MCF 10A (cell line): Measurements from ENCODE around the gene CNDP2. TPM values are rescaled to one million over a fixed set of nuclear protein-coding genes. Genes with fewer than 3 reads are reported as not detected.

ENCODE experiments used
- BruUV-seq: library from RNA; stranded (reverse); fragments of 400-500 nt; replicated peaks from 2 replicates; lab custom pipeline; 2021; lab: Mats Ljungman, UMichigan
- CTCF ChIA-PET: fragments of 300-600 bp; sonication (Branson Sonifier 250); formaldehyde crosslinking; extraction: SDS; loops from one replicate; lab custom pipeline; 2021; ENCODE audit warnings: antibody characterized with exemption, inconsistent platforms; lab: Yijun Ruan, JAX
- POLR2A ChIA-PET: fragments of 300-600, 350-650 bp; sonication (Branson Sonifier 250); formaldehyde crosslinking; extraction: SDS; loops from one replicate; lab custom pipeline; 2020; ENCODE audit warnings: antibody characterized with exemption, inconsistent platforms; lab: Yijun Ruan, JAX
- DNase-seq: peaks from one replicate; pipeline ENCODE4 v3.0.0-alpha.2; 2018; ENCODE audit not compliant: unreplicated experiment
- H3K27ac Mint-ChIP-seq: one replicate; pipeline ENCODE4 v1.8.0; 2022; ENCODE audit warnings: mild to moderate bottlenecking, low read depth, mixed read lengths; ENCODE audit not compliant: unreplicated experiment
- H3K27me3 Mint-ChIP-seq: one replicate; pipeline ENCODE4 v1.8.0; 2022; ENCODE audit warnings: mixed read lengths; ENCODE audit not compliant: insufficient read depth, unreplicated experiment
- H3K36me3 Mint-ChIP-seq: one replicate; pipeline ENCODE4 v1.8.0; 2022; ENCODE audit warnings: mild to moderate bottlenecking, moderate library complexity, mixed read lengths; ENCODE audit not compliant: insufficient read depth, unreplicated experiment
- H3K4me1 Mint-ChIP-seq: one replicate; pipeline ENCODE4 v1.8.0; 2022; ENCODE audit warnings: mixed read lengths; ENCODE audit not compliant: insufficient read depth, unreplicated experiment
- H3K4me3 Mint-ChIP-seq: one replicate; pipeline ENCODE4 v1.8.0; 2022; ENCODE audit warnings: mild to moderate bottlenecking, moderate library complexity, mixed read lengths; ENCODE audit not compliant: unreplicated experiment
- H3K9me3 Mint-ChIP-seq: one replicate; pipeline ENCODE4 v1.8.0; 2022; ENCODE audit warnings: mixed read lengths; ENCODE audit not compliant: unreplicated experiment
- intact Hi-C: fragments of 100-400 bp; cut with micrococcal nuclease; formaldehyde crosslinking; loops from 2 replicates; pipeline ENCODE4 v1.14.1; 2022
- total RNA-seq: library from RNA; stranded (reverse); gene quantifications from 2 replicates; pipeline ENCODE4 v1.2.3, GENCODE V29; 2022
- TF ChIP-seq, protein P1 (sequence below): fragments of 200-600 bp; IDR thresholded peaks from one replicate; pipeline ENCODE4 v1.8.0; 2022; ENCODE audit warnings: antibody characterized with exemption, mild to moderate bottlenecking; ENCODE audit not compliant: unreplicated experiment

The CNDP2 gene
- total RNA-seq, 1 experiment from 2014 or later, result 194 TPM

DNA sequence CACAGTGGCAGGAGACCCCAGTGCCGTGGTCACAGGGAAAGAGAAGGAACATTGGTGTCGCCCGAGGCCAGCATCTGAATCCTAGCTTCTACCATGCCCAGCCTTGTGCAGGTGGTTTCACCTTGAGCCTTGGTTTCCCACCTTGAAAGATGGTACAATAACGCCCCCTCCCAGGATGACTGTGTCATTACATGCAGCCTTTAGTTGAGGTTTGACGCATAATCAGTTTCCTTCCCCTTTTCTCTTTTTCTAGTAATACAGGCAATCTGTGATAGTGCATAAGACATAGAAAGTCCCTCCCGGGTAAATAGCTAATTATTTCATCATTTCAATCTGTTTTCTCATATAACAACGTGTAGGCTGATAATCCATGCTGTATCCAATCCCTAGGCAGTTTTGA lies 71.7 kb downstream of the CNDP2 start:
- ChIA-PET CTCF (interaction anchor here (0.6 to 2.8 kb wide), 2 partner anchors 16 to 300 kb away, joined by 3 to 10 read pairs; no protein-coding TSS in a partner anchor), POLR2A (no interaction called here)
- H3K9me3 Mint-ChIP-seq, result no peaks in the 10 kb centered on the region
- no peaks in the 10 kb centered on the region for H3K36me3 Mint-ChIP-seq
- DNase-seq, result no peak
- no peak overlapping the region for H3K27ac Mint-ChIP-seq
- no peaks in the 10 kb centered on the region for H3K4me1 Mint-ChIP-seq
- intact Hi-C loops, result no loop called here
- H3K27me3 Mint-ChIP-seq, result peaks cover 30% of the 10 kb centered on the region
- no TSS peak for BruUV-seq
- H3K4me3 Mint-ChIP-seq, result no peak overlapping the region
- TF ChIP-seq, protein P1, sequence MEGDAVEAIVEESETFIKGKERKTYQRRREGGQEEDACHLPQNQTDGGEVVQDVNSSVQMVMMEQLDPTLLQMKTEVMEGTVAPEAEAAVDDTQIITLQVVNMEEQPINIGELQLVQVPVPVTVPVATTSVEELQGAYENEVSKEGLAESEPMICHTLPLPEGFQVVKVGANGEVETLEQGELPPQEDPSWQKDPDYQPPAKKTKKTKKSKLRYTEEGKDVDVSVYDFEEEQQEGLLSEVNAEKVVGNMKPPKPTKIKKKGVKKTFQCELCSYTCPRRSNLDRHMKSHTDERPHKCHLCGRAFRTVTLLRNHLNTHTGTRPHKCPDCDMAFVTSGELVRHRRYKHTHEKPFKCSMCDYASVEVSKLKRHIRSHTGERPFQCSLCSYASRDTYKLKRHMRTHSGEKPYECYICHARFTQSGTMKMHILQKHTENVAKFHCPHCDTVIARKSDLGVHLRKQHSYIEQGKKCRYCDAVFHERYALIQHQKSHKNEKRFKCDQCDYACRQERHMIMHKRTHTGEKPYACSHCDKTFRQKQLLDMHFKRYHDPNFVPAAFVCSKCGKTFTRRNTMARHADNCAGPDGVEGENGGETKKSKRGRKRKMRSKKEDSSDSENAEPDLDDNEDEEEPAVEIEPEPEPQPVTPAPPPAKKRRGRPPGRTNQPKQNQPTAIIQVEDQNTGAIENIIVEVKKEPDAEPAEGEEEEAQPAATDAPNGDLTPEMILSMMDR, result no peak

GRCh38 chr18:74569401-74569800 lies 73.2 kb downstream of the CNDP2 start:
- POLR2A ChIA-PET, result no interaction called here
- CTCF ChIA-PET, result interaction anchor here (0.6 to 2.8 kb wide), 4 partner anchors 15 to 408 kb away, joined by 3 to 10 read pairs (median 3); no protein-coding TSS in a partner anchor
- H3K4me1 Mint-ChIP-seq, result no peaks in the 10 kb centered on the region
- no peak overlapping the region for H3K4me3 Mint-ChIP-seq
- no peaks in the 10 kb centered on the region for H3K9me3 Mint-ChIP-seq
- BruUV-seq, result no TSS peak
- H3K27ac Mint-ChIP-seq, result no peak overlapping the region
- no peak for DNase-seq
- peaks cover 31% of the 10 kb centered on the region for H3K27me3 Mint-ChIP-seq
- intact Hi-C loops, result no loop called here
- TF ChIP-seq, protein P1, result no peak
- no peaks in the 10 kb centered on the region for H3K36me3 Mint-ChIP-seq

GRCh38 chr18:74570266-74570665 lies 74.1 kb downstream of the CNDP2 start:
- H3K36me3 Mint-ChIP-seq, result no peaks in the 10 kb centered on the region
- no peaks in the 10 kb centered on the region for H3K4me1 Mint-ChIP-seq
- ChIA-PET POLR2A (no interaction called here), CTCF (interaction anchor here (0.6 to 1.2 kb wide), 3 partner anchors 19 to 50 kb away, joined by 3 to 5 read pairs (median 3); no protein-coding TSS in a partner anchor)
- no peak for DNase-seq
- H3K4me3 Mint-ChIP-seq, result no peak overlapping the region
- H3K9me3 Mint-ChIP-seq, result no peaks in the 10 kb centered on the region
- H3K27me3 Mint-ChIP-seq, result peaks cover 39% of the 10 kb centered on the region
- no TSS peak for BruUV-seq
- TF ChIP-seq, protein P1, result no peak
- intact Hi-C loops, result no loop called here
- H3K27ac Mint-ChIP-seq, result no peak overlapping the region

DNA sequence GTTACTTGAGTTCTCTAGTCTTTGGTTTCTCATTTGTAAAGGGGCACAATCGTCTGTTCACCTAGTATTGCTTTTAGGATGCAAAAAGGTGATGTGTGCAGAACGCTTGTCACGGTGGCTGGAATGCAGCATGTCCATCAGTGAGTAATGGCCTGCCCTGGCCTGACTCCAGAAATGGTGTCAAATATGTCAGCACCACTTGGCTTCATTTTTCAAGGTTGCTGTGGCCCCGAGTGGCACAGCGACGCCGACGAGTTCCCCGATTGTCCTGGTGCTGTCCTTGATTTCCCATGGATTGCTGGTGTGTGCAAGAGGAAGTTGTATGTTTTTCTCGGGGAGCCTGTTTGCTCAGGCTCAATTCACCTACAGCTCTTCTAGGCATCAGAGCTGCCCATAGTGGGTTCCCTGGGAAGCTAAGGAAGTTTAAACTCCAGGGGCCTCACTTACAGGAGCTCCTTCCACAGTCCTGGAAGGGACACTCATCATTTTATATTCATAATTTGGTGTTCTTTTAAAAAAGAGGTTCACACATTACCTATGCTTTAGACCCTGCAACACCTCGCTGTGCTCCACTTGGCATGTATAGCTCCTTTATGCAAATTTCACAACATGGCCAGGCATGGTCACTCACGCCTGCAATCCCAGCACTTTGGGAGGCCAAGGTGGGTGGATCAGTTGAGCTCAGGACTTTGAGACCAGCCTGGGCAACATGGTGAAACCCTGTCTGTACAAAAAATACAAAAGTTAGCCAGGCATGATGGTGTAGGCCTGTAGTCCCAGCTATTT lies 75.9 kb downstream of the CNDP2 start:
- no peaks in the 10 kb centered on the region for H3K4me1 Mint-ChIP-seq
- no peaks in the 10 kb centered on the region for H3K36me3 Mint-ChIP-seq
- no TSS peak for BruUV-seq
- H3K27ac Mint-ChIP-seq, result no peak overlapping the region
- DNase-seq, result no peak
- POLR2A ChIA-PET, result interaction anchor here (0.8 kb wide), 1 partner anchor 25 kb away, joined by 5 read pairs; the partner anchor contains the start of gene ZNF407
- no peak overlapping the region for H3K4me3 Mint-ChIP-seq
- intact Hi-C loops, result no loop called here
- TF ChIP-seq, protein P1, result no peak
- CTCF ChIA-PET, result interaction anchor here (0.6 to 1.4 kb wide), 2 partner anchors 10 to 1898 kb away, joined by 3 read pairs; no protein-coding TSS in a partner anchor
- peaks cover 40% of the 10 kb centered on the region for H3K27me3 Mint-ChIP-seq
- no peaks in the 10 kb centered on the region for H3K9me3 Mint-ChIP-seq
